ENCODE results near the gene AMBP.

Gene AMBP

GRCh38 chr9:114017741-114018715, 60.1 kb downstream of the AMBP start:
- Histone ChIP-seq H3K27me3 (ENCODE audit: control insufficient read depth, low read length) (peaks cover 10% of the 10 kb centered on the region), H3K9me2 (replicated peaks; ENCODE audit: control insufficient read depth, low read length) (no peaks in the 10 kb centered on the region), H3K27ac (ENCODE audit: low read depth, low read length) (no peak overlapping the region), H3K4me3 (ENCODE audit: low read length) (no peak overlapping the region), H3K4me1 (ENCODE audit: control insufficient read depth, low read length) (no peaks in the 10 kb centered on the region), H4K20me1 (ENCODE audit: control insufficient read depth, insufficient read depth, low read depth, low read length) (no peaks in the 10 kb centered on the region), H3K9me3 (ENCODE audit: control insufficient read depth, insufficient read depth, low read length) (0 out of 2 replicates have a peak, but pooled peaks cover 5% of the 10 kb centered on the region), H3K79me2 (ENCODE audit: control insufficient read depth, low read length) (no peaks in the 10 kb centered on the region), H3K4me2 (ENCODE audit: low read length) (no peak overlapping the region), H3F3A (ENCODE audit: control insufficient read depth, insufficient read depth) (no peaks in the 10 kb centered on the region), H3K36me3 (ENCODE audit: control insufficient read depth, low read length) (no peaks in the 10 kb centered on the region)
- TF ChIP-seq EZH2phosphoT487 (IDR thresholded peaks at IDR 0.05; ENCODE audit: borderline replicate concordance, low read length), result no peak
- no peak for TF ChIP-seq CTCF (IDR thresholded peaks at IDR 0.05; ENCODE audit: low read depth, low read length, poor library complexity, severe bottlenecking)

DNA sequence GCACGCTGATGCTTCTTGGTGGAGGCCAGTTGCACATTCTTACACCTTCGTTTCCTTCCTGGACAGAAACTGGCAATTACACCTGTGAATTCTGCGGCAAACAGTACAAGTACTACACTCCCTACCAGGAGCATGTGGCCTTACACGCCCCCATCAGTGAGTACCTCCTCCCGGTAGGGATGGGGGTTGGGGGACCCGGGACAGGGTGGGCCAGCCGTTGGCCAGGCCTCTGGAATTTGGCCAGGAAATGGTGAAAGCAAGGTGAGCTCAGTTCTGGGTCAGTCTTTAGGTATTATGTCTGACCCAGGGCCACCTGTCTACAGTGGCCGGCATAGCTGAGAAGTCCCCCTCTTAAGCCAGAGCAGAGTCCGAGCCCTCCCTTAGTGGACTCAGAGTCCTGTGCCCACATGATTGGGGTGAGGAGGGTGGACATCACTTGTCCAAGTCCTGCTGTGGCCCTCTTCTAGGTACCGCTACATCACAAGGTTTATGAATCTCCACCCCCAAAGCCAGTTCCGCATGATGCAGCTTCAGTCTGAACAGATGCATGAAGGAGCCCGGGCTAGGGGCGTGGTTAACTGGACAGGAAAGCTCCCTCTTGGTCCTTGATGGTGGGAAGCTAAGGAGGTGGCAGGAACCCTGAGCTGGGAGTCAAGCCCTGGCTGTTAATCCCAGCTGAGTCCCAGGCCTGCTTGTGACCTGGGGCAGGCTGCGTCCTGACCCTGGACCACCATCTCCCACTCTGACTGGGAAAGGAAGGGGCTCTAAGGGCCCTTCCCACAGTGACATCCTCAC, 61.3 kb downstream of the AMBP start:
- no peak overlapping the region for H3K27ac ChIP-seq (ENCODE audit: low read depth, low read length)
- H3K4me2 ChIP-seq (ENCODE audit: low read length), result no peak overlapping the region
- no peaks in the 10 kb centered on the region for H3K36me3 ChIP-seq (ENCODE audit: control insufficient read depth, low read length)
- no peaks in the 10 kb centered on the region for H4K20me1 ChIP-seq (ENCODE audit: control insufficient read depth, insufficient read depth, low read depth, low read length)
- no peaks in the 10 kb centered on the region for H3K9me3 ChIP-seq (ENCODE audit: control insufficient read depth, insufficient read depth, low read length)
- no peak overlapping the region for H3K4me3 ChIP-seq (ENCODE audit: low read length)
- TF ChIP-seq EZH2phosphoT487 (IDR thresholded peaks at IDR 0.05; ENCODE audit: borderline replicate concordance, low read length) (no peak), CTCF (IDR thresholded peaks at IDR 0.05; ENCODE audit: low read depth, low read length, poor library complexity, severe bottlenecking) (no peak)
- H3K79me2 ChIP-seq (ENCODE audit: control insufficient read depth, low read length), result no peaks in the 10 kb centered on the region
- H3F3A ChIP-seq (ENCODE audit: control insufficient read depth, insufficient read depth), result no peaks in the 10 kb centered on the region
- no peaks in the 10 kb centered on the region for H3K4me1 ChIP-seq (ENCODE audit: control insufficient read depth, low read length)
- H3K27me3 ChIP-seq (ENCODE audit: control insufficient read depth, low read length), result peaks cover 10% of the 10 kb centered on the region
- H3K9me2 ChIP-seq (replicated peaks; ENCODE audit: control insufficient read depth, low read length), result no peaks in the 10 kb centered on the region

DNA sequence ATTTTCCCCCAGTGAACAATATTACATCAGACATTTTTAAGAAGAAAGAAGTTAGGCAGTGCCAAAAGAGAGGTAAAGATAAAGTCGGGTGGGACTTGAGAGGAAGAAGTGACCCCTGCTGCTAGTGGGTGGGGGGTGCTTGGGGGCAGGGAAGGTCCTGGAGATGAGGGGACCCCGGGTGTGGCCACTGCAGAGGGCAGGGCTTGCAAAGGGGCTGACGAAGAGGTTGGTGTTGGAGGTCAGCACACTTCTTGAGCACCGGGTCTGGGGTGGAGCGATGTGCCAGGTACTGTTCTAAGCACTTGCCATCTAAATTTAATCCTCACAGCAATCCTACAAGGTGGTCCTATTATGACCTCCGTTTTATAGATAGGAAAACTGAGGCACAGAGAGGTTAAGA, 62.0 kb downstream of the AMBP start:
- Histone ChIP-seq H4K20me1 (ENCODE audit: control insufficient read depth, insufficient read depth, low read depth, low read length) (no peaks in the 10 kb centered on the region), H3K4me1 (ENCODE audit: control insufficient read depth, low read length) (no peaks in the 10 kb centered on the region), H3K36me3 (ENCODE audit: control insufficient read depth, low read length) (no peaks in the 10 kb centered on the region), H3K27me3 (ENCODE audit: control insufficient read depth, low read length) (peaks cover 13% of the 10 kb centered on the region), H3K9me2 (replicated peaks; ENCODE audit: control insufficient read depth, low read length) (no peaks in the 10 kb centered on the region), H3K79me2 (ENCODE audit: control insufficient read depth, low read length) (no peaks in the 10 kb centered on the region), H3F3A (ENCODE audit: control insufficient read depth, insufficient read depth) (no peaks in the 10 kb centered on the region), H3K4me2 (ENCODE audit: low read length) (no peak overlapping the region), H3K4me3 (ENCODE audit: low read length) (no peak overlapping the region), H3K9me3 (ENCODE audit: control insufficient read depth, insufficient read depth, low read length) (no peaks in the 10 kb centered on the region), H3K27ac (ENCODE audit: low read depth, low read length) (no peak overlapping the region)
- TF ChIP-seq CTCF (IDR thresholded peaks at IDR 0.05; ENCODE audit: low read depth, low read length, poor library complexity, severe bottlenecking), result no peak
- no peak for TF ChIP-seq EZH2phosphoT487 (IDR thresholded peaks at IDR 0.05; ENCODE audit: borderline replicate concordance, low read length)

Measured in DOHH2 (cell line).